ENCODE measurements around the gene GMDS. TPM values are rescaled to one million over a fixed set of nuclear protein-coding genes. Genes with fewer than 3 reads are reported as not detected.

Gene GMDS
- total and polyA plus RNA-seq, 2 of the 8 experiments (the other 6 are each of a cell fraction or from before 2014, with no cell fraction given) = 16.8 to 50.0 TPM

DNA sequence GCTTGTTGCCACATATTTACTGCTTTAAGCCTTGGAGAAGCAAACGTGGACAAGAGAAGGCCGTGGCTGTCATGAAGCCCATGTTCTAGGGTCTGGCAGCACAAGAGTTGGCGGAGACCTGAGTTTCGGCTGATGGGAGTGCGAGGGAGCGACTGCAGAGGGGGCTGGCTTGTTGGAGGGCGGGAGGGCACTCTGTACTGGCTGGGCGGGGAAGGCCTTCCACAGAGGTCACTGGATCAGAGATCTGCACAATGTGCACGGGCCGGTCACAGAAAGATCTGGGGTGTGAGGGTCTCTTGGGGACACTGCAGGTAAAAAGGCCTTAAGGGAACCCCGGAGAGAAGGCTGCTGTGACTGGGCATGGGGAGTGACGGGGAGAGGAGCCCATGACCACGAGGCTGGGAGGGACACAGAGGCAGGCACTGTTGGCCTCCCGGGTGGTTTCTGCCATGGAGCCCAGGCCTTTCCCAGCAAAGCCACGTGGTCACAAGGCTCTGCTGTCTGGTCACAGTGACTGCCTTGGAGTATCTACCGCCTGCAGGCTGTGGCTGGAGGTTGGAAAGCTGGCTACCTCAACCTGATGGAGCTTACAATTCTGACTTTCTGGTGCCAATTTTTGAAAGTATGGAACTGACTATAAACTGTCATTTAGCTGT lies 611.9 kb downstream of the GMDS start:
- DNase-seq (ENCODE audit: low read depth in 1 of 2, low spot score in 2 of 2) (no peak), FAIRE-seq (no peak)
- Histone ChIP-seq H3K23ac (ENCODE audit: insufficient read length) (no peak overlapping the region), H3K23me2 (ENCODE audit: low read depth, low read length) (no peaks in the 10 kb centered on the region; the same call in 1 of the 2 replicates), H2BK20ac (ENCODE audit: low read length) (no peak overlapping the region), H3K9ac (replicated peaks in 1 of 4; ENCODE audit: extremely low read depth in 1 of 4, low read depth in 3 of 4, low read length in 3 of 4) (no peak overlapping the region), H2AK5ac (ENCODE audit: low read depth, low read length) (no peak overlapping the region), H2BK5ac (ENCODE audit: low read depth, low read length) (no peak overlapping the region), H3K4me1 (replicated peaks in 1 of 4; ENCODE audit: control insufficient read depth in 3 of 4, insufficient read depth in 4 of 4, low read length in 3 of 4) (no peaks in the 10 kb centered on the region), H4K5ac (ENCODE audit: insufficient read length, low read depth, low read length) (no peak overlapping the region), H2BK15ac (ENCODE audit: low read length) (no peak overlapping the region), H3K9me3 (ENCODE audit: insufficient read depth in 2 of 2, low read depth in 1 of 2, low read length in 1 of 2) (no peaks in the 10 kb centered on the region), H3K56ac (replicated peaks; ENCODE audit: insufficient read length, low read depth, low read length) (no peak overlapping the region), H3K14ac (ENCODE audit: insufficient read length) (no peak overlapping the region), H2BK12ac (ENCODE audit: low read depth, low read length) (no peak overlapping the region), H2BK120ac (replicated peaks; ENCODE audit: low read depth, low read length) (no peak overlapping the region), H3K27ac (ENCODE audit: low read depth, low read length) (no peak overlapping the region), H3K27me3 (replicated peaks in 1 of 4; ENCODE audit: control insufficient read depth in 3 of 4, extremely low read depth in 1 of 4, insufficient read depth in 3 of 4, low read length in 3 of 4) (peaks cover 1 to 12% (median 8%) of the 10 kb centered on the region in 4 experiments; a peak in 5 of 7 replicates), H4K91ac (replicated peaks; ENCODE audit: insufficient read length, low read length) (no peak overlapping the region), H3K79me2 (ENCODE audit: control insufficient read depth in 1 of 2, insufficient read depth in 2 of 2, low read length in 2 of 2) (no peaks in the 10 kb centered on the region), H4K20me1 (replicated peaks in 1 of 2; ENCODE audit: control insufficient read depth in 1 of 2, insufficient read depth in 2 of 2, low read length in 2 of 2) (no peaks in the 10 kb centered on the region), H3K18ac (ENCODE audit: extremely low read depth, low read length) (no peak overlapping the region), H3K4me3 (ENCODE audit: extremely low read depth in 1 of 4, insufficient read depth in 2 of 4, low read depth in 3 of 4, low read length in 4 of 4) (no peak overlapping the region), H3K79me1 (ENCODE audit: low read depth, low read length) (no peaks in the 10 kb centered on the region; the same call in 1 of the 2 replicates), H2AFZ (ENCODE audit: low read length) (no peak overlapping the region), H3K36me3 (ENCODE audit: control insufficient read depth in 2 of 4, insufficient read depth in 4 of 4, low read length in 3 of 4) (no peaks in the 10 kb centered on the region), H3K4ac (replicated peaks; ENCODE audit: insufficient read length, low read depth, low read length) (no peak overlapping the region), H4K8ac (ENCODE audit: extremely low read depth, insufficient read depth, low read length) (no peak overlapping the region), H3K4me2 (ENCODE audit: insufficient read depth in 1 of 2, low read depth in 2 of 2, low read length in 2 of 2) (no peak overlapping the region)
- ChIA-PET CTCF (ENCODE audit: partially characterized antibody) (interaction anchor here (0.8 to 1.0 kb wide), 2 partner anchors 21 to 39 kb away, joined by 3 to 4 read pairs; no protein-coding TSS in a partner anchor), POLR2A (ENCODE audit: partially characterized antibody) (interaction anchor here (0.6 kb wide), 1 partner anchor 219 kb away, joined by 4 read pairs; no protein-coding TSS in a partner anchor)
- WGBS, 2 experiments (ENCODE audit: extremely low coverage in 1 of 2, insufficient coverage in 1 of 2, insufficient read length in 1 of 2, insufficient replicate concordance in 2 of 2, low coverage in 1 of 2, low lambda C conversion rate in 2 of 2, missing lambda C conversion rate in 1 of 2) = 91% methylated on average over 16 of the region's 16 CpGs; no CpG with 5 or more reads in 1 of the 2 experiments
